ENCODE measurements around the gene TMC2.

- TF ChIP-seq CTCF (IDR thresholded peaks at IDR 0.05) (no peak), POLR2A (IDR thresholded peaks at IDR 0.05) (no peak), POLR2AphosphoS5 (IDR thresholded peaks at IDR 0.05) (no peak)
Observed at GRCh38 chr20:2606507-2607006, 70.2 kb downstream of the TMC2 start.

Measured in upper lobe of left lung (tissue), 4 donors.